KOPT-K1 (cell line): ENCODE data around the gene KDM7A.
A peak's percentile ranks its signal among the peaks of the same experiment; 100 is the strongest.

ENCODE experiments used
- H3K27ac ChIP-seq: fragments of 200-600 bp; sonication (generic); 2 replicates; pipeline ENCODE4 v1.5.1; 2016; ENCODE audit warnings: antibody characterized with exemption, mild to moderate bottlenecking, low read depth, low read length; ENCODE audit not compliant: poor library complexity, severe bottlenecking
- H3K36me3 ChIP-seq: fragments of 200-600 bp; sonication (generic); 2 replicates; pipeline ENCODE4 v1.5.1; 2017; ENCODE audit warnings: antibody characterized with exemption, mild to moderate bottlenecking, low read length, moderate library complexity; ENCODE audit not compliant: insufficient read depth
- H3K9me3 ChIP-seq: fragments of 200-600 bp; sonication (generic); 2 replicates; pipeline ENCODE4 v1.5.1; 2017; ENCODE audit warnings: antibody characterized with exemption, low read length, mild to moderate bottlenecking; ENCODE audit not compliant: insufficient read depth, poor library complexity, severe bottlenecking

Gene KDM7A

GRCh38 chr7:140062528-140063299 is 114.1 kb downstream of the KDM7A start, which contains the start of gene PARP12:
Gene PARP12 (minus strand): TSS chr7:140062951. CDS start chr7:140062847, 104 bp downstream.
- Histone ChIP-seq H3K9me3 (peaks cover 21% of the 10 kb centered on the region), H3K27ac (peak within 1 kb of the TSS; percentile 81), H3K36me3 (peaks cover 3% of the 10 kb centered on the region)

- H3K27ac ChIP-seq = peak overlapping the region; percentile 81
- peaks cover 8% of the 10 kb centered on the region for H3K36me3 ChIP-seq
- H3K9me3 ChIP-seq = peaks cover 15% of the 10 kb centered on the region
These were observed 114.7 kb downstream of the KDM7A start for GRCh38 chr7:140062118-140062527.

- H3K9me3 ChIP-seq = peaks cover 10% of the 10 kb centered on the region
- peaks cover 14% of the 10 kb centered on the region for H3K36me3 ChIP-seq
- peak overlapping the region; percentile 81 for H3K27ac ChIP-seq
These were observed 115.2 kb downstream of the KDM7A start for GRCh38 chr7:140061607-140061930.

GRCh38 chr7:140060788-140061606 is 115.8 kb downstream of the KDM7A start:
- Histone ChIP-seq H3K9me3 (peaks cover 4% of the 10 kb centered on the region), H3K27ac (peak overlapping the region; percentile 81), H3K36me3 (peaks cover 20% of the 10 kb centered on the region)

GRCh38 chr7:140060243-140060630 is 116.5 kb downstream of the KDM7A start:
- no peaks in the 10 kb centered on the region for H3K9me3 ChIP-seq
- H3K27ac ChIP-seq = no peak overlapping the region
- H3K36me3 ChIP-seq = peaks cover 27% of the 10 kb centered on the region

- Histone ChIP-seq H3K9me3 (no peaks in the 10 kb centered on the region), H3K27ac (peak overlapping the region; percentile 6), H3K36me3 (peaks cover 34% of the 10 kb centered on the region)
These were observed 117.2 kb downstream of the KDM7A start for GRCh38 chr7:140059273-140060242.

- peak overlapping the region; percentile 27 for H3K27ac ChIP-seq
- H3K36me3 ChIP-seq = peaks cover 44% of the 10 kb centered on the region
- H3K9me3 ChIP-seq = no peaks in the 10 kb centered on the region
These were observed 118.3 kb downstream of the KDM7A start for GRCh38 chr7:140058517-140058916.

GRCh38 chr7:140057143-140057535 is 119.6 kb downstream of the KDM7A start:
- Histone ChIP-seq H3K9me3 (no peaks in the 10 kb centered on the region), H3K36me3 (peaks cover 58% of the 10 kb centered on the region), H3K27ac (no peak overlapping the region)

- no peaks in the 10 kb centered on the region for H3K9me3 ChIP-seq
- peaks cover 64% of the 10 kb centered on the region for H3K36me3 ChIP-seq
- H3K27ac ChIP-seq = no peak overlapping the region
These were observed 120.2 kb downstream of the KDM7A start for GRCh38 chr7:140056431-140057142.

- peaks cover 67% of the 10 kb centered on the region for H3K36me3 ChIP-seq
These were observed 121.0 kb downstream of the KDM7A start for GRCh38 chr7:140055833-140056232.

GRCh38 chr7:140054751-140055150 is 122.0 kb downstream of the KDM7A start:
- H3K27ac ChIP-seq = peak overlapping the region; percentile 11
- H3K36me3 ChIP-seq = peaks cover 78% of the 10 kb centered on the region
- H3K9me3 ChIP-seq = no peaks in the 10 kb centered on the region

More at GRCh38 chr7:140055833-140056232, 121.0 kb downstream of the KDM7A start:
- H3K27ac ChIP-seq = no peak overlapping the region
- H3K9me3 ChIP-seq = no peaks in the 10 kb centered on the region

- H3K36me3 ChIP-seq = peaks cover 81% of the 10 kb centered on the region
- H3K9me3 ChIP-seq = no peaks in the 10 kb centered on the region
- H3K27ac ChIP-seq = peak overlapping the region; percentile 11
These were observed 122.8 kb downstream of the KDM7A start for GRCh38 chr7:140053812-140054539.

- Histone ChIP-seq H3K36me3 (peaks cover 88% of the 10 kb centered on the region), H3K9me3 (no peaks in the 10 kb centered on the region), H3K27ac (no peak overlapping the region)
These were observed 125.0 kb downstream of the KDM7A start for GRCh38 chr7:140051820-140052219.

GRCh38 chr7:140050100-140050499 is 126.7 kb downstream of the KDM7A start:
- H3K9me3 ChIP-seq = no peaks in the 10 kb centered on the region
- no peak overlapping the region for H3K27ac ChIP-seq
- peaks cover 88% of the 10 kb centered on the region for H3K36me3 ChIP-seq
